ENCODE results near the gene TRABD2B. TPM values are rescaled to one million over a fixed set of nuclear protein-coding genes. Genes with fewer than 3 reads are reported as not detected.
A peak's percentile ranks its signal among the peaks of the same experiment; 100 is the strongest.

TRABD2B gene
- total RNA-seq, 1 experiment from 2014 or later: 2.0 TPM

DNA sequence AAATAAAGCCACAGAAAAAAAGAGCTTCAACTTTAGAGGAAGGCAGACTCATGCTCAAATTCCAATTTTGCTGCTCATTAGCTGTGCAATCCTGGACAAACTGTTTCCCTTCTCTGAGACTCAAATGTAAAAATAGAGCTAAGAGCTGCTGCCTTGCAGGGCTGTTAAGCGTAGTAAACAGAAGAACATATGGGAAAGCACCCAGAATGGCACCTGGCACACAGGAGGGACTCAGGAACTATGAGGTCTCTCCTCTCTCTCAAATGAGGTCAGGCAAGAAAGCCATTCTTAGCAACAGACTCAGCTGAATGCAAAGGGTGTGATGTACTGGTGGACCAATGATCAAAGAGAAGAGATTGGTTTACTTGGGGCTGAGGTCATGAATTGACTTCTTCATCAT, 61.3 kb downstream of the TRABD2B start:
- H3K27me3 ChIP-seq (ENCODE audit: control insufficient read depth, insufficient read depth, low read length): no peaks in the 10 kb centered on the region
- H3K36me3 ChIP-seq (replicated peaks; ENCODE audit: control insufficient read depth, insufficient read depth, low read length): no peaks in the 10 kb centered on the region
- DNase-seq: no peak
- no peak overlapping the region for H3K4me3 ChIP-seq (ENCODE audit: insufficient read depth, low read depth, low read length)

DNA sequence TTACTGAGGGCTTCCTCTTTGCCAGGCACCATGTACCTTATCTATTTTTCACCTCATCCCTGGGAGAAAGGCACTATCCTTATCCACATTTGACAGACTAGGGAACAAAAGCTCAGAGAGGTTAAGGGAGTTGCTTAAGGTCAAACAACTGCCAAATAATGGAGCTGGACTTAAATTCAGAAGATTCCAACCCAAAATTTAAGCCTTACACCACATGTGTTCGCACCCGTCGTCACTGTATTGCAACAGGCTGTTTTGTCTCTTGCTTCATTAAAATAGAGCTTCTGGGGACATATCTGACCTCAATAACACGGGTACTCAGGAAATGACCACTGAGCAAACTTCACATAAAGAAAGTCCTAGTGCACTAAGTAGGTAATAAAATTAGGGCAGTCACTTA, 62.0 kb downstream of the TRABD2B start:
- H3K27me3 ChIP-seq (ENCODE audit: control insufficient read depth, insufficient read depth, low read length): no peaks in the 10 kb centered on the region
- no peaks in the 10 kb centered on the region for H3K36me3 ChIP-seq (replicated peaks; ENCODE audit: control insufficient read depth, insufficient read depth, low read length)
- H3K4me3 ChIP-seq (ENCODE audit: insufficient read depth, low read depth, low read length): no peak overlapping the region
- DNase-seq: no peak

DNA sequence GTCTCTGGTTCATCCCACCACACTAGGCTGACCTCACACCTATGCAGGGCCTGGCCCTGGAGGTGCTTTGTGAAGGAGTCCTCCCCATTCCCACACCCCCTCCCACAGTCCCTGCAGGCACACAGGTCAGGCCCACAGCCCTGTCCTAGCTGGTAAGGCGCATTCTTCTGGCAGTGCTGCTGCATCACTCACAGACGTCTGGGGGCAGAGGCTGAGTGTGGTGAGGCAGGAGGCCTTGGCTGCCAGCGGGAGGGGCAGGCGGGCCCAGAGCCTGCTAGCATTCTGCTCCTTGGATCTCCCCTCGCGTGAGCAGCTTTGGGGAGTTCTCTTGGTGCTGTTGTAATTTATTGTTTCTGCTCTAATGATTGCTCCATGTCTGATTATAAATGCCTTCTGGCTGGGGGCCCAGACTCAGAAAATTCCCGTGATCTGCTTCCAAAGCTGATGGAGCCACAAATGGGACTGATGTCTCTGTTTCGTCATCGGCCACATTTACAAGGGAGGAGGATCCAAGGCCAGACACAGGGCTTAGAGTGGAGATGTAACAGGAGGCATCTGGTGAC, 62.9 kb downstream of the TRABD2B start:
- Histone ChIP-seq H3K36me3 (replicated peaks; ENCODE audit: control insufficient read depth, insufficient read depth, low read length) (no peaks in the 10 kb centered on the region), H3K27me3 (ENCODE audit: control insufficient read depth, insufficient read depth, low read length) (no peaks in the 10 kb centered on the region), H3K4me3 (ENCODE audit: insufficient read depth, low read depth, low read length) (no peak overlapping the region)
- DNase-seq: peak; percentile 60

DNA sequence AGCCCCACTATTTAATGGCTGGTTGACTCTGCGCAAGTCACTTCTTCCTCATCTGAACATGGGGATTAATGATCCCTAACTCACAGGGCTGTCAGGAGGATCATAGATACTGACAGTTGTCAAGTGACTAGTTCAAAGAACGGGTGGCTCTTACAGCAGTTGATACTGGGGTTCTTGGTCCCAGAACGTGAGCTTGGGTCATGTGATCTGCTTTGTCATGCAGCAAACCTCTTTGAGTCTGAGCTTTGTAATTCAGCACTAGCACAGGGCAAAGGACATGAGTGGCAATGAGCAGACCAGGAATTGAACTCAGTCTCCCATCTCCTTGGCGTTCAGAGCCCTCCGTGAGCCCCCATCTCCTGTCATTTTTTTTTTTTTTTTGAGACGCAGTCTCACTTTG, 64.4 kb downstream of the TRABD2B start:
- no peak for DNase-seq
- H3K4me3 ChIP-seq (ENCODE audit: insufficient read depth, low read depth, low read length): no peak overlapping the region
- no peaks in the 10 kb centered on the region for H3K36me3 ChIP-seq (replicated peaks; ENCODE audit: control insufficient read depth, insufficient read depth, low read length)
- H3K27me3 ChIP-seq (ENCODE audit: control insufficient read depth, insufficient read depth, low read length): no peaks in the 10 kb centered on the region

DNA sequence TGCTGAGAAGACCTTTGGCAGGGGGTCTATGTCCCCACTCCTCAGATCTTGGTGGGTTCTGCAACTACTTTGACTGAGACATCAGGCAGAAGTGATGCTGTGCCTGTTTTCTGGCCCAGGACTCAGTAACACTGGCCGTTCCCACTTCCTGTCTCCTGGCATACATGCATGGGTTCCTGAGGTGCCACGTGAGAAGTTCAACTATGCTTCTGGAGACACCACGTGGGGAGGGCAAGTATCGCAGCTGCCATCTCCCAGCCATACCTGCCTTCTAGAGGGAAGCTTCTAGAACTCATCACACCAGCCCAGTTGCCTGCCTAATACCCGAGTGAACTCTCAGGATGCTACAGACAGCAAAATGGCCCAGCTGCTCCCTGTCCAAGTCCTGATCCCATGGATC, 65.8 kb downstream of the TRABD2B start:
- no peaks in the 10 kb centered on the region for H3K27me3 ChIP-seq (ENCODE audit: control insufficient read depth, insufficient read depth, low read length)
- DNase-seq: no peak
- no peak overlapping the region for H3K4me3 ChIP-seq (ENCODE audit: insufficient read depth, low read depth, low read length)
- H3K36me3 ChIP-seq (replicated peaks; ENCODE audit: control insufficient read depth, insufficient read depth, low read length): no peaks in the 10 kb centered on the region

DNA sequence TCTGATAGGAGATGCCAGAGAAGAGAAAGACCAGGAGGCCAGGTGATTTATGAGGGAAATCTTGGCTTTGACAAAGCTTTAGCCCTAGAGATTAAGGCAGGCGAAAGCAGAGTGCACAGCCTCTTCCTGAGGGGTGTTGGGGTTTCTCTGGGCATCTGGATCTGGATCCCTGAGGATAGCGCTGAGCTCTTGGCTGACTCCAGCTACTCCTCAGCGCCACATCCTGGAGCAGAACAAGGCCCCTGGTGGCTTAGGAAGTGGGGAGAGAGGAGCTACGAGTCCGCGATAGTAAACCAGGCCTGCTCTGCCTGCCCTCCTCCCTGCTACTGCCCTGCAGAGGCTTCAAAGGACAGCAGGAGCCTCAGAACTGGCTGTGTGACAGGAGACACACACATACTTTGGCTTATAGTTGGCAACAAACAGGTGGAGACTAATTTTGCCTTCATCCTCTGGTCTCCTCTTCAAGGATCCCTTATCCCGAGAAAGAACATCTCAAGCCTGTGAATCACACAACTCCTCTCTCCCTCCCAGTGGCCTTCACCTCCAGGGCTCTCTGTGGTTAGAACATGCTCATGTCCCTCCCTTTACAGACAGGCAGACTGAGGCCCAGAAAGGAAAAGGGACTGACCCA, 66.9 kb downstream of the TRABD2B start:
- H3K4me3 ChIP-seq (ENCODE audit: insufficient read depth, low read depth, low read length): no peak overlapping the region
- no peaks in the 10 kb centered on the region for H3K27me3 ChIP-seq (ENCODE audit: control insufficient read depth, insufficient read depth, low read length)
- no peak for DNase-seq
- no peaks in the 10 kb centered on the region for H3K36me3 ChIP-seq (replicated peaks; ENCODE audit: control insufficient read depth, insufficient read depth, low read length)

DNA sequence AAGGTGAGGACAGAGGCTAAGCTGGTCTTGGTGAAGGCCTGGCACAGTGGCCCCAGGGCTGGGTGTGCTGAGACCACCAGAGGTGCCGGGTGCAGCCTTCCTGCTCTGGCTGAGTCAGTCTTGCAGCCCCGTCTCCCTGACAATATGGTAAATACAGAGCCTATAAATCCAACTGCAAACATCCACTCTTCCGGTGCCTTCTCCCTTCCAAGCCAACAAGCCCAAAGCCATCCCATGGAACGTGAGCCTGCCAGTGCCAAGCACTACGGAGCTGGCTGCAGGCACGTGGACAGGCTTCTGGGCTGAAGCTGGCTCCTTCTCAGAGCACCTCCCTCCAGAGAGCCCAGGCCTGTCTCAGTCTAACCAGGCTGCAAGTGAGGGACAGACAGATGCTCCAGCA, 70.0 kb downstream of the TRABD2B start:
- DNase-seq: no peak
- no peaks in the 10 kb centered on the region for H3K27me3 ChIP-seq (ENCODE audit: control insufficient read depth, insufficient read depth, low read length)
- H3K4me3 ChIP-seq (ENCODE audit: insufficient read depth, low read depth, low read length): no peak overlapping the region
- H3K36me3 ChIP-seq (replicated peaks; ENCODE audit: control insufficient read depth, insufficient read depth, low read length): no peaks in the 10 kb centered on the region

DNA sequence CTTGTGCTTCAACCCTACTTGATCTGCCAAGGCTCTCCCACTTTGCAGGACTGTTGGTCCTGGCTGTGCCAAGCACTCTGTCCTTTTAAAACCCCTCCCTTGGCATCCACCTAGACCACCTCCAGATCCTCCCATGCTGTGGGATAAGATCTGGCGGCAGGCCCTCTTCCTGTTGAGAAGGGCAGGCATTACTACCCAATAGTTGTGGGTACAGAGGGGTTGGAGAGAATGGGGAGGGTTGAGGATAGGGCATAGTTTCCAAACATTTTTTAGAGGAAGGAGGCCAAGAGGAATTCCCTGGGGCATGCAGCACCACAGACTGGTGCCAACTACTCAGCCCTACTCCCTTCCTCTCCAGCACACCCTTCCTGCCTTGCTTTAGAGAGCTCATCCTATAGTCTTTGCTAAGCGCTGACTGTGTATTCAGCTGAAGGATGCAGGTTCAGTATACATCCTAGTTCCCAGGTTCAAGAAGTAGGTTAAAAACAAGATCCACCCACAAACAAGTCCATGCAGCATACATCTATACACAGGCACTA, 70.7 kb downstream of the TRABD2B start:
- Histone ChIP-seq H3K36me3 (replicated peaks; ENCODE audit: control insufficient read depth, insufficient read depth, low read length) (no peaks in the 10 kb centered on the region), H3K27me3 (ENCODE audit: control insufficient read depth, insufficient read depth, low read length) (no peaks in the 10 kb centered on the region), H3K4me3 (ENCODE audit: insufficient read depth, low read depth, low read length) (no peak overlapping the region)
- no peak for DNase-seq

DNA sequence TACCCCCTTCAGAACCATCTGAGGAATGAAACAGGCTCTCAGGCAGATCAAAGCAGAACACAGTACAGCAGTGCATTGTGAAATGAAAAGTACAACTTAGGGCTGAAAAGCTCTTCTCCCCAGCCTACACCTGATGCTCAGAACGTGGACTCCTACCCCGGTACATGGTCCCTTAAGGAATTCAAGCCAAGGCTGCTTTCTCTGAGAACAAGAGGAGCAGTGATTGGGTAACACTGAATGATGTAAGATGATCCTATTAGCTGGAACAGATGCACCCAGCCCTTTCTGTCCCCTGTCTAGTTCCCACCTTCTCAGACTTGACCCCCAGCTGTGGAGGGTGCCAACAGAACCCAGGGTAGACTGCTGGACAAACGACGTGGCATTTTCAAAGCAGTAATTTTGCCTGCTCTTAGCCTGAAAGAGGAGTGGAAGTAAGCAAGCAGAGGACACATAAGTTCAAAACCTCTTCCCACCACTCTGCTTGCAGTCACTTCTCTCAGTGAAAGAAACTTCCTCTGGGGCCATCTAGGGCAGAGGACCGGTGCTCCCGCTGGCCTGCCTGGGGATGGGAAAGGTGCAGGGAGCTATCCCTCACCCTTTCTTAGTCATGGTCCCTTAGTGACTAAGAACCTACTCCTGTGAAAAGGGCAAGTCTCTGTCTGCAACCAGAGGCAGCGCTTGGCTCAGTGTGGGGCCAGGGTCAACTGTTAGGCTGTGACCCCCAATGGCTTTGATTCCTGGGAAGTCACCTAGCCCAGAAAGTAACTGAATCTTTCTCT, 72.7 kb downstream of the TRABD2B start:
- Histone ChIP-seq H3K36me3 (replicated peaks; ENCODE audit: control insufficient read depth, insufficient read depth, low read length) (no peaks in the 10 kb centered on the region), H3K27me3 (ENCODE audit: control insufficient read depth, insufficient read depth, low read length) (no peaks in the 10 kb centered on the region), H3K4me3 (ENCODE audit: insufficient read depth, low read depth, low read length) (no peak overlapping the region)
- DNase-seq: no peak

DNA sequence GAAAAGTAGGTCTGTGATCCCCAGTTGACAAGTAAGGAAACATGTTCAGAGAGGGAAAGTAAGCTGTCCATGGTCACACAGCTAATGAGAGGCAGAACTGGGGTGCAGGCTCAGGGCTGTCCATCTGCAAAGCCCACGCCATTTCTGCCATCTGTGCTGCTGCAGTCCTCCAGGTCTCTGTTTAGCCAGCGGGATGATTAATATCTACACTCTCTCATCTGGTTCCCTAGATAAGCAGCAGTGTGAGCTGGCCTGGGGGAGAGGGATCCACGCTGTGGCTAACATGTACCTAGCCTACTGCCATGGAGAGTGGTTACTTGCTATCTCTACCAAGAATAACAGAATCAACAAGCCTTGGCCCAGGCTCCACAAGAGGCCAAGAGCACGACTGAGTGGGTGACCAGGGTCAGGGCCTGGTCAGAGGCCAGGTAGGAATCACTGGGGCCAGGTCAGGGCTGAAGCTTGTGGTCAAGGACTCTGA, 75.2 kb downstream of the TRABD2B start:
- Histone ChIP-seq H3K4me3 (ENCODE audit: insufficient read depth, low read depth, low read length) (no peak overlapping the region), H3K27me3 (ENCODE audit: control insufficient read depth, insufficient read depth, low read length) (no peaks in the 10 kb centered on the region), H3K36me3 (replicated peaks; ENCODE audit: control insufficient read depth, insufficient read depth, low read length) (no peaks in the 10 kb centered on the region)
- no peak for DNase-seq

DNA sequence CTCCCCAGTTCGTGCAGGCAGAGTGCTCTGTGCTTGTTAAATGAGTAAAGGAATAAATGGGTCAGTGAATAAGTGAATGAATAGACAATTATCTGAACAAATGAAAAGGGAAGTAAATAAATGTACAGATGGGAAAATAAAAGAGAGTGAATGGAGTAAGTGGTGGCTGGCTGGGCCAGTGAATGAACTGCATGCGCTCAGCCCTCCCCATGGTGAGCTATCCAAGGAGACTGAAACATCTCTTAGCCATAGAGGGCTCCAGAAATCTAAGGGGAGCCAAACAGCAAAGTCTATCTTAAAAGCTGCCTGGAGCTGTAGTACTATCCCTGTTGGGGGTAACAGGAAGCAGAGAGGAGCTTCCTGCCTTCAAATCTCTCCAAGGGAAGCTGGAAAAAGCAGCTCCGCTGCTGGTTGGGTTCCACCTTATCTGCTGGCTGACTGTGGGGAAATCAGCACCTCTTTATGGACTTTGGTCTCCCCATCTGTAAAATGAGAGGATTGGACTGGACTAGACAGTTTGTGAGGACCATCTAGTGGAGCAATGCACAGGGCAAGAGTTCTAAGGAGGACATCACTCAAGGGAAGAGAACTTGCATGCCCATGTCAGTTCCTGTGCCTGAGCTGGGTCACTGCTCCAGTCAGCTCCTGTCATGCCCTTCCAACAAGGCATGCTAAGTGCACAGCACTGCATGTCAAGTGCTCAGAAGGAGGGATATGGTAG, 77.9 kb downstream of the TRABD2B start:
- Histone ChIP-seq H3K4me3 (ENCODE audit: insufficient read depth, low read depth, low read length) (no peak overlapping the region), H3K27me3 (ENCODE audit: control insufficient read depth, insufficient read depth, low read length) (no peaks in the 10 kb centered on the region), H3K36me3 (replicated peaks; ENCODE audit: control insufficient read depth, insufficient read depth, low read length) (no peaks in the 10 kb centered on the region)
- no peak for DNase-seq

DNA sequence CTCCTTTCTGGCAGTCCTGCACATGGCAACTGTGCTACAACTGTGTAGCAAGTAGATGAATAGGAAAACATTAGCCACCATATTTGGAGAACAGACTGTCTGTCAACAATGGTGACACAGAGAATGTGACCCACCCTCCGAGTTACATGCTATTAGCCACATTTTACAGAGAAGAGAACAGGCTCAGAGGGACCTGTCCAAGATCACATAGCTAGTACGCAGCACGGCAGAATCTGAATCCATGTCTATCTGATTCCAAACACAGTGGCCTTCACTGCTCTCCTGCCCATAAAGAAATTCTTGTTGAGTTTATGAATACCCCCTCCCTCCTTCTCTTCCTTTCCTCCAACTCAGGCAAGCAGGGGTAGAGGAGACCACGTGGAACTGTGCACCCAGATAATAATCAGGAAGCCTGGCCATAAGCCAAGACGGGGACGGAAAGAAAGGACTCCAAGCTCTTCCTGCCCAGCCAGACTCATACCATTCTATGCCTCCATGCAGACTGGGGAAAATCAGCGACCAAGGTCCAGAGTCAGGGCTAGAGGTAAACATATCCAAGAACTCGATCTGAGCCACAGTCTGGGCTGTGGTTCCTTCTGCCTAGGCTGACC, 78.8 kb downstream of the TRABD2B start:
- Histone ChIP-seq H3K27me3 (ENCODE audit: control insufficient read depth, insufficient read depth, low read length) (no peaks in the 10 kb centered on the region), H3K4me3 (ENCODE audit: insufficient read depth, low read depth, low read length) (no peak overlapping the region), H3K36me3 (replicated peaks; ENCODE audit: control insufficient read depth, insufficient read depth, low read length) (no peaks in the 10 kb centered on the region)
- DNase-seq: no peak

DNA sequence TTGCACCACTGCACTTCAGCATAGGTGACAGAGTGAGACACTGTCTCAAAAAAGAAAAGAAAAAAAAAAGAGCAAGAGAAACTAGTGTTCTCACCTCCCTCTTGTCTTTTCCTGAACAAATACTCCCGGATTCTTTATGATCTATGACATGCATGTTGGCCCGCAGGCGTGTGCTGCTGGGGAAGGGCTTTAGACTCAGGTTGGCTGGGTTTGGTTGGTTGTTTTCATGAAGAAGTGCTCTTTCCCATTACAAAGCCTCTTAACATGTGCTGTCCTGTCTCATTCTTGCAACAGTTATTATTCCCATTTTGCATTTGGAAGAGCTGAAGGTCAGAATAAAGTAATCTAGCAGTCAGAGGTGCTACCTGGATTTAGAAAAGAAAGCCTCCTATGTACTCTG, 79.5 kb downstream of the TRABD2B start:
- H3K4me3 ChIP-seq (ENCODE audit: insufficient read depth, low read depth, low read length): no peak overlapping the region
- no peaks in the 10 kb centered on the region for H3K27me3 ChIP-seq (ENCODE audit: control insufficient read depth, insufficient read depth, low read length)
- no peak for DNase-seq
- H3K36me3 ChIP-seq (replicated peaks; ENCODE audit: control insufficient read depth, insufficient read depth, low read length): no peaks in the 10 kb centered on the region

DNA sequence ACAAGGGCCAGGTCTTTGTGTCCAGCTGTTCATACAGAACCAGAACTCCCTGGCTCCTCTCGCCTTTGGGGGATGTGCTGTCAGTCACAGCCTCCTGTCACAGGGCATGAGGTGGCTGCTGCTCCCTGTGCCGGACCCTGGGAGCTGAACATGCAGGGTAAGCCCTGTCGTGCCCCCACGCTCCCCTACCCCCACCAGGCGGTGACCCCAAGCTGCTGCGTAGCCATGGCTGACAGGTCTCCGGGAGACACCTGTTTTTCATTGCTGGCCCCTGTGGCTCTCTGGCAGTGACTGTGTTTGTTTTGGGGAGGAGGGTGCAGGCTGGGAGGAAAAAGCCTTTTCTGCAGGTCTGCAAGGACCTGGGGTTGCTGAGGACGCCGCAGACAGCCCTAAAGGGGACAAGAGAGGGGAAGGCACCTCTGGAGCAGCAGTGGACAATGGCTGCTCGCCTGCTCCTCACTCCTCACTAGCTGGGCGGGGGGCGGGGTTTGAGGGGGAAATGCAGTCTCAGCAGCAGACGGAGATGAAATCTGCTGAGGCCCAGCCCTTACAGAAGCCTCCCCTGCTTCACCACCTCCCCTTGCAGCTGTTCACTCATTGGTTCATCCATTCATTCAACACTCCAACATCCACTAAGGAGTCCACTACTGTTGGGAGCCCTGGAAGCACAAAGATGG, 81.4 kb downstream of the TRABD2B start:
- peak; percentile 69 for DNase-seq
- Histone ChIP-seq H3K36me3 (replicated peaks; ENCODE audit: control insufficient read depth, insufficient read depth, low read length) (no peaks in the 10 kb centered on the region), H3K27me3 (ENCODE audit: control insufficient read depth, insufficient read depth, low read length) (no peaks in the 10 kb centered on the region), H3K4me3 (ENCODE audit: insufficient read depth, low read depth, low read length) (no peak overlapping the region)

Data from H7 (cell line).